GM18508 (cell line): ENCODE measurements around the gene CELA1.

Experiments
- ATAC-seq: cut with Tn5 transposase; IDR thresholded peaks from one replicate; pipeline ENCODE4 v1.9.1; 2021; ENCODE audit warnings: moderate number of reproducible peaks; ENCODE audit not compliant: insufficient read depth, unreplicated experiment

CELA1 gene

DNA sequence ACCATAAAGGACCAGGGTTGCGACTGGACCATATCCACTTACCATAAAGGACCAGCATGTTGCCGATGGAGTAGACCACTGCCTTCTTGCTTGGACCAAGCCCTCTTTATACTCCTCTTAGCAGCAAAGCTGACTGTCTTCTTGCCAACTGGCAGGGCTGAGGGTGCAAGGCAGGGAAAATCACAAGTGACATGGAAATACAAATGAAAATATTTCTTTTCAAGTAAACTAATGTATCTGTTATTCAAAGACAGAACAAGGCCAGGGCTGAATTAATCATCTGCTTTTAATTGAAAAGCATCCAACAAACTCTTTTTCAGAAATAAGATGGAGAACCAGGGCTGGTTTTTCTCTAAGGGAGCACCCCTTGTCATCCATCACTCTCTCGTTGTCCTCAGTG is at the start of gene CELA1:
CELA1 (minus strand) TSS at position 99 of the 400 bp plus-strand sequence; CDS start at position 58, 41 bp downstream.
- no peak for ATAC-seq

DNA sequence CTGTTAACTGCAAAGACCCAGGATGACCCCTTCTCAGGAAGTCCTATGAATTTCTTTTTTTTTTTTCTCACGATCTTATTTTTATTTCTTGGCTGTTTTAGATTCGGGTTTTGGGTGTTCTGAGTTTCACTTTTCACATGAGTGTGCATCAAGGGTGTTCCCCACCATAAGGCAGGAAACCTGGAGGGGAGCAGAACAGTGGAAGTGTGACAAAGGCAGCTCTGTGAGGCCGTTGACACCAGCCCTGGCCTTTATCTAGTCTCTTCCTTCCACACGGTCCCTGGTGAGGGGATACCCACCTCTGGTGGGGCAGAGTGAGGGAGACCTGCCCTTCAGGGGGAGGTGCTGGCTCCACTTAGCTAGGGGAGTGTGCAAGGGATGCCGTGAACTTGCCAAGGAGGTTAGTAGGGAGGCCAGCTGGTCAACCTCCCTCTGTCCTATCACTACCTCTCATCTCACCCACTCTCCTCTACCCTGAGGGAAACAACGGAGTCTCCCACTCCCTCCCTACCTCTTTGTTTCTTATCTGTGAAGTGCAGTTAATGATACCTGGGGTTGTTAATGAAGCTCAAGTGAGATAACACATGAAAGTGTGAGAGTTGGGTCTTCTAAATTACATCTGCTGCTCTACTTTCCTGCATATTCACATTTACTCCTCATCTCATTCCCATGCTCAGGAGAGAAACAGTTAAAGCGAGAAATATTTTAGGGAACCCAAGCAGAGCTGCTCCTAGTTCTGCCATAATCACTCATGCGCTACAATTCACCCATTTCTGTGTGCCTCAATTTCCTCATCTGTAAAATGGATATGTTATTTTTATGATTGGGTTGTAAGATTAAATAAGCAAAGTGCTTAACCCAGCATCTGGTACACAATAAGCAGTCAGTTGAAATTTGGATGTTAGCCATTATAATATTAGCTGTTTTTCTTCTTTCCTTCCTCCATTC is 49.1 kb upstream of the CELA1 start:
- ATAC-seq: no peak

- ATAC-seq: no peak
Observed at GRCh38 chr12:51393676-51394545, 47.4 kb upstream of the CELA1 start.

- ATAC-seq: no peak
Observed at GRCh38 chr12:51392556-51393237, 46.2 kb upstream of the CELA1 start.

- no peak for ATAC-seq
Observed at GRCh38 chr12:51391283-51392123, 45.0 kb upstream of the CELA1 start, which contains the start of gene GALNT6. Gene GALNT6, minus strand, starts transcription at chr12:51391406. Its CDS starts 11,625 bp downstream, at chr12:51379781.

DNA sequence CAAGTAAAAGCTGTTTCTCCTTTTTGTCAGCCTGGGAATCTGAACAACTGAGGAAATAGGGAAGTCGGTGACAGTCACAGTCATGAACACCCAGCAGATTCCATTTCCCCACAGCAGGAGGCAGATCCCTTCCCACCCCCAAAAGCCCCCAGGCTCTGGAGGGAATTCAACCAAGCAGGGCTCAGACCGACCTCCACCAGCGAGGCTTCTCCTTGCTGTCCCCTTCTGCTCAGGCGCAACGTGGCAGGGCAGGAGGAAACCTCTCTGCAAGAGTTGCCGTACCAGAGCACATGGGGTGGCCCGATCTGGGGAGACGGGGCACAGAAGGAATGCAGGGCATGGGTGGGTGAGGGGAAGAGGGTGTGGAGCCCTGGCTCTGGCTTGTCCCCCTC is 44.4 kb upstream of the CELA1 start:
- ATAC-seq: no peak

DNA sequence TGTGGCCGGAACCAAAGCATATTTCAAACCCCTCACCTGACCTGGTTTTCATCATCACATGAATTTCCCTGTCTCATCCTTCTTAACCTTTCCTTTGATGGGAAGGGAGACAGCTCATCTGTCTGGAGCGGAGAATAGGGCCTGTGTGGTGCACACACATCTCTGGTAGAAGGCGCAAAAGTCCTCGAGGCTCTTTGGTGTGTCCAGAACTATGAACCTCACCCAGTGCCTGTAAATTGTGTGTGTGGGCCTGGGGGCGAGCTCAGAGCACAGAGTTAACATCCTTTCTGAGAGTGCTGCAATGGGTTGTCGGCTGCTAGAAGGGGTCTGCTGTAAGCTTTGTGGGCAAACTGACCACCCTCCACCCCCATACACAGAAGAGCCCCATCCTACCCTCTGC is 44.0 kb upstream of the CELA1 start:
- no peak for ATAC-seq

GRCh38 chr12:51389302-51389999 is 43.0 kb upstream of the CELA1 start:
- no peak for ATAC-seq

GRCh38 chr12:51388846-51389245 is 42.4 kb upstream of the CELA1 start:
- ATAC-seq: no peak

DNA sequence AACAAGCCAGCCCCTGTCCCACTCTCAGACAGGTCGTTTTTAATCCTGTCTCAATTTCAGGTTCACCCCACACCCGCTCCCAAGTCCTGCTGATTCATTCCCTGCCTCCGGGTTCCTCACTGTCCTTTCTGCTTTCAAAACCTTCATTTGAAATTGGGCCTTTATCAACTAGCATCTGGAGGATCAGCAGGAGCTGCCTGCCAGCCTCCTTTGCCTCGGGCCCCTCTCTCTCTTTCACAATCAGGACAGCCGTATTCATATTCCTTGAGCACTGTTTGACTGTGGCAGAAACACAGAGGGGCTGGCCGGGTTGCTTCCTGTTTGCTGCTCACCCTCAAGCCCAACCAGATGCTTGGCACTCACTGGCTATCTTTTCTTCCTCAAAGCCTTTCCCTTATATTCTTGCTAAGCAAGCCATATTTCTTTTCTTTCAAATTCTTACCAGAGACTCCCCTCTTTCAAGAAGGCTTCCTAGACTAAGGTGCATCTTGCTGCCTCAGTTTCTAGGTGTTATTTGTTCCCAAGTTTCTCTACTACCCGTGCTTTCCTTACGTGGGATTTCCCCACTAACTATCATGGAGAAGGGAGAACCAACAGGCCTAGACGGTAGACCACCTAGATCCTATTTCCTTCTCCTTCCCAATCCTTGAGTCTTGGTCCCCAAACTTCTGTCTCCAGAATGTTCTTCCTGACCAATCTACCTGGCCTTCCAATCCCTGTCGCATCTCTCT is 41.8 kb upstream of the CELA1 start:
- ATAC-seq: no peak

DNA sequence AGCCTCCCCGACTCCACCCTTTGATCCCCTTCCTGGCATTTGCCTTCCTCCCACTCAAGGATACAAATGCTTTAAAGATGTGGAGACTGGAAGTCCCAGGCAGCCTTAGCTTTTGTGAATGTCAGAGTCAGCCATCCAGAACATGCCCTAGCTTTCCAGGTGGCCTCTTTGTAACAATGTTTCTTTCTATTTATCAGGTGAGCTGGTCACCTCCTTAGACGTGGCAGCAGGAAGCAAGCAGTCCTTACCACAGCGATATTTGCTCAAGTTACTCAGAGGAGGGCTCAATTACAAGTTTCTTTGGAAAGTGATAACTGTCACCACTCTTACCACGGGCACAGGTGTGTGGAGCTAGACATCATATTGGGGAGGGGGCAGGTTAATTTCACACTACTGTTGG is 39.9 kb upstream of the CELA1 start:
- ATAC-seq: no peak

- ATAC-seq: no peak
Observed at GRCh38 chr12:51383269-51383905, 36.9 kb upstream of the CELA1 start.

GRCh38 chr12:51382173-51382572 is 35.7 kb upstream of the CELA1 start:
- ATAC-seq: no peak

DNA sequence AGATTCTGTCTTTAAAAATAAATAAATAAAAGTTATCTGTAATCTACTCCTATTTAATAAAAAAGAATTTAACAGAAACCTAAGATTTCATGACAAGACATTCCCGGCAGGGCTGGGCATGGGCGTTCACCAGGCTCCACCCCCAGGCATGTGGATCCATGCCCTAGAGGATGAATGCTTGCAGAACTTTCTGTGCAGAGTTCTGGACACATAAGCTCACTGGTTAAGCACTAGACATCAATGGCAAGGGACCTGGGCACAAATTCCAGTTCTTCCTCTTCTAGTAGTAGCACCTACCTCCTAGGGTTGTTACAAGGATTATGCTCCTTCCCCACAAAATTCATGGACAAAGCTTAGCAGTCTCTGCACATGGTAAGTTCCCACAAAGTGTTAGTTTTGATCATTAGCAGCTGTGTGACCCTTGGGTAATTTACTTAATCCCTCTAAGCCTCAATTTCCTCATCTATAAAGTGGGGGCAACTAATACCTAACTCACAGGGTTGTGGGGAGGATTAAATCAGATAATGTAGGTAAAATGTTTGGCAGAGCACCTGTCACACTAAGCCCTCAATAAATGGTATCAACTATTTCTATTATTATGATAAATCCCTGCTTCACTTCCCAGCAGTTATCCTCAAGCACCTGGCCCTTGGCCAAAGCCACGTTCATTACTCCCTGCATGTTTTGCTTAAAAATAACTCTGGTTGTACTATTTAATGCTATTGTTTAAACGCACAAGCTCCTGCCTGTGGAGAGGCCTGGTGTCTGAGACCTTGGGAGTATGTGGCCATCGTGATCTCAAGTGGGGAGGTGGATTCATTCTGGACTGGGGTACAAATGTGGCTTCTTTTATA is 35.0 kb upstream of the CELA1 start:
- no peak for ATAC-seq

DNA sequence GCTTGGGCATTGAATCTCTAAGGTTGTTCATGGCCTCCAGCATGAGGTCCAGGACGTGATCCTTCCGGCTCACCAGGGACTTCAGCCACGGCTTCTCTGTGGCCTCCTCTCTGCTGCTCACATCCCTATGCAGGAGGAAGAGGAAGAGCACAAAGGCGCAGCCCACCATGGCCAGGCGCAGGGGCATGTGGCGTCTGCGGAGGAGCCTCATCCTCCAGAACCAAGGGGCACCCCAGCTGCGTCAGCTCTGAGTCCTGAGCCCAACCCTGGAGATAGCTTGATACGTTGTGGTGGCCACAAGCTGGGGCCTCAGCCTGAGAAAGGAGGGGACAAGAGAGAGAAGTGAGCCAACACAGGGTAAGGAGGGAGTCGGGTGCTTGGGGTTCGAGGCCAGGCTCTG is 33.1 kb upstream of the CELA1 start:
- no peak for ATAC-seq

DNA sequence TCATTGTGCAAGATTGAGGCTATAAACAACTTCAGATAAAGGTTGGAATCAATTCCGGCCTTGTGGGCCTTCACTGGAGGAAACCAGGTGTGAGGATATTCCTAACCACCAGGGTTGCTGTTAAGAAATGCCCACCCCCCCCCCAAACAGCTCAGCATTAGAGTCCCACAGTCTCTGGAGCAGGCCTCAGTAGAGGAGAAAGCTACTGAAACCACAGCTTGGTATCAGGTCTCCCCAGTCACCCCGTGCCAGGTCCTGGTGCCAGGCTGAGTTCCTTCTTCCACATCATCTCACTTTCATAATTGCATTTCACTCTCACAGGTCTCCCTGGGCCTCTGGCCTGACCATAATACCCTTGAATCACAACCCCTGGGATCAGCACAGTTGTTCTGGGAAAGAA is 32.3 kb upstream of the CELA1 start:
- ATAC-seq: no peak
